Esophagus (tissue), 2 donors: Measurements from ENCODE around the gene SKI. TPM values are rescaled to one million over a fixed set of nuclear protein-coding genes. Genes with fewer than 3 reads are reported as not detected.

Experiments
- H3K27ac ChIP-seq, 2 donors: one replicate each; pipeline ENCODE4 v1.5.1; 2013; ENCODE audit warnings: low read depth in 2 of 2, mild to moderate bottlenecking in 2 of 2, inconsistent platforms in 1 of 2, low read length in 1 of 2, moderate library complexity in 1 of 2
- H3K27me3 ChIP-seq, 2 donors: one replicate each; pipeline ENCODE4 v1.6.1; 2013; ENCODE audit warnings: low read length in 2 of 2, control low read depth in 1 of 2, mild to moderate bottlenecking in 1 of 2; ENCODE audit not compliant: insufficient read depth in 2 of 2, control insufficient read depth in 1 of 2
- H3K36me3 ChIP-seq, 2 donors: one replicate each; pipeline ENCODE4 v1.6.1; 2013; ENCODE audit warnings: low read length in 1 of 2; ENCODE audit not compliant: control insufficient read depth in 2 of 2, insufficient read depth in 2 of 2
- H3K4me1 ChIP-seq, 2 donors: one replicate each; pipeline ENCODE4 v1.6.1; 2013; ENCODE audit warnings: low read length in 1 of 2; ENCODE audit not compliant: control insufficient read depth in 2 of 2, insufficient read depth in 2 of 2
- H3K4me3 ChIP-seq, 2 donors: one replicate each; pipeline ENCODE4 v1.5.1; 2013; ENCODE audit warnings: low read length in 2 of 2, mild to moderate bottlenecking in 2 of 2, low read depth in 1 of 2, moderate library complexity in 1 of 2
- H3K9me3 ChIP-seq, 2 donors: one replicate each; pipeline ENCODE4 v1.6.1; 2013; ENCODE audit warnings: mild to moderate bottlenecking in 2 of 2, low read depth in 1 of 2, low read length in 1 of 2, moderate library complexity in 1 of 2; ENCODE audit not compliant: control insufficient read depth in 2 of 2, insufficient read depth in 1 of 2
- WGBS, 2 donors: extraction: QIAGEN DNeasy Blood & Tissue Kit; methylation state at CpG; one replicate each; pipeline ENCODE4 v1.1.7; 2013; 5-methylcytosine and 5-hydroxymethylcytosine counted together
- polyA plus RNA-seq, 2 donors: library from polyadenylated mRNA; stranded (reverse); fragments of 200-250 nt; gene quantifications; one replicate each; pipeline ENCODE4 v1.2.3, GENCODE V29; 2013
- donor health status: healthy with polysubstance abuse.
- donor health status: Bipolar disorder and iron deficiency.

Gene SKI
- polyA plus RNA-seq, 2 donors: 11.5 to 12.8 TPM

- no peak overlapping the region for H3K27ac ChIP-seq
- H3K36me3 ChIP-seq: no peaks in the 10 kb centered on the region
- no peaks in the 10 kb centered on the region for H3K27me3 ChIP-seq
- 88% methylated on average over 15 of the region's 15 CpGs for WGBS, 2 donors
- no peak overlapping the region for H3K4me3 ChIP-seq
- no peaks in the 10 kb centered on the region for H3K9me3 ChIP-seq
- H3K4me1 ChIP-seq: peaks cover 20 to 26% of the 10 kb centered on the region in 2 donors
Observed at GRCh38 chr1:2286923-2287322, 58.8 kb downstream of the SKI start.

DNA sequence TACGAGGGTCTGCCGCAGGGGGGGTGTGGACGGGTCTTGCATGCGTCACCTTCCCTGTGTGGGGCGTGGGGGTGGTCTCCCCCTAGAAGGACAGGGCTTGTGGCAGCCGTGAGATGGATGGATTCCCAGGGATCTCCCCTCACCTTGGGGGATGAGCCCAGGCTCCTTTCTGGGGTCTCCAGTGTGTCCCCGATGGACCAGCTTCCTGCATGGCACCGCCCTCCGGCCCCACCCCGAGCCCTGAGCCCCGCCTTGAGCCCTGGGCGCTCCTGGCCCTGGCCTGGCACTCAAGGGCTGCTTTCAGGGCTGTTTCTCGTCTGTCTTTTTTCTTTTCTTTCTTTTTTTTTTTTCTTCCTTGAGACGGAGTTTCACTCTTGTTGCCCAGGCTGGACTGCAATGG lies 59.5 kb downstream of the SKI start:
- Histone ChIP-seq H3K36me3 (no peaks in the 10 kb centered on the region), H3K9me3 (no peaks in the 10 kb centered on the region), H3K4me1 (peaks cover 20 to 29% of the 10 kb centered on the region in 2 donors), H3K27me3 (no peaks in the 10 kb centered on the region), H3K4me3 (no peak overlapping the region), H3K27ac (no peak overlapping the region)
- WGBS, 2 donors: 91 to 93% methylated on average over 14 of the region's 14 CpGs

DNA sequence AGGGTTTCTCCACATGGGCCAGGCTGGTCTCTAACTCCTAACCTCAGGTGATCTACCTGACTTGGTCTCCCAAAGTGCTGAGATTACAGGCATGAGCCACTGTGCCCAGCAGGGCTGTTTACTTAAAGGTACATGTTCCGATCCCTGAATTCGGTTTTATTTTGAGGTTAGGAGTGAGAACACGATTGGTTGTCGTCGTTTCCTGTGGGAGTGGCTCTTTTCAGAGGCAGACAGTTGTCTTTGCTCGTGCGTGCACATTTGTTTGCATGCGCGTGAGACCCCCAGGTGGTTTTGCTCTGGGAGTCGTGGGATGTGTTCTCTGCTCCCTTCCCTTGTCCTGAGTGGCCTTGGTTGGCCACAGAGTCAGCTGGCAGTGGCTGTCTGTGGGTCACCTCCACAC lies 60.2 kb downstream of the SKI start:
- H3K4me3 ChIP-seq: no peak overlapping the region
- H3K9me3 ChIP-seq: no peaks in the 10 kb centered on the region
- no peaks in the 10 kb centered on the region for H3K27me3 ChIP-seq
- H3K4me1 ChIP-seq: peaks cover 20 to 30% of the 10 kb centered on the region in 2 donors
- no peaks in the 10 kb centered on the region for H3K36me3 ChIP-seq
- H3K27ac ChIP-seq: no peak overlapping the region
- 79 to 81% methylated on average over 10 of the region's 10 CpGs for WGBS, 2 donors

DNA sequence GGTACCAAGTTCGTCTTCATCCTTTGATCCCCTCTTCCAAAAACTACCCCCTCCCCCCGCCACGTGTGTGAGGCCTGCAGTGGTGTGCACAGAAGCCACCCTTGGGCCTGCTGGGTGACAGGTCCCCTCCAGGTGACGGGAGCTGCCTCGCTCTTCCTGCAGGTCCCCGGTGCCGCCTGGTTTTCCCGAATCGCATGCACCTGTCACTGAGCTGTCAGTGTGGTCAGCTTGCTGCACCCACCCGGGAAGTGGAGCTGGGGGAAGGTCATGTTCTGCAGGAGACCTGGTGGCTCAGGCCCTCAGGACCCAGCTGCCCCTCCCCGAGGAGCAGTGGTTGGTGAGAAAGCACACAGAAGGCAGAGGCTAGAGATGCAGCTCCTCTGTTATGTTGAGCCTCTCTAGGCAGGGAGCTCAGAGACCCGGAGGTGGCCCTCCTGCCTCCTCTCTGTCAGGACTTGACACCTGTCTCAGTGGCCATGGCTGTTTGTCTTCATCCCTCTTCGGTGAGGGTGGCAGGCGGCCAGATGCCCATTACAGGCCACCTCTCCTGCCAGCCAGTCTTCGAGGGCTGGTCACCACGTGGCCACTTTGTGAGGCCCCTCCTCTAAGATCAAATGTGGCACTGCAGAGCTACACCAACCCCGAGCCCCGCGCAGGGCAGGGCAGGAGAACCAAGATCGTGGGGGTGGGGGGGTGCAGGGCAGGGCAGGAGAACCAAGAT lies 60.9 kb downstream of the SKI start:
- H3K9me3 ChIP-seq: no peaks in the 10 kb centered on the region
- H3K4me1 ChIP-seq: peaks cover 16 to 30% of the 10 kb centered on the region in 2 donors
- no peak overlapping the region for H3K27ac ChIP-seq
- no peaks in the 10 kb centered on the region for H3K36me3 ChIP-seq
- WGBS, 2 donors: 81 to 82% methylated on average over 20 of the region's 20 CpGs
- H3K27me3 ChIP-seq: no peaks in the 10 kb centered on the region
- no peak overlapping the region for H3K4me3 ChIP-seq

GRCh38 chr1:2289607-2290006 lies 61.5 kb downstream of the SKI start:
- peak overlapping the region; percentile 67 to 71 for H3K27ac ChIP-seq
- peaks cover 17 to 33% of the 10 kb centered on the region in 2 donors for H3K4me1 ChIP-seq
- no peaks in the 10 kb centered on the region for H3K27me3 ChIP-seq
- peaks cover 0 to 2% of the 10 kb centered on the region in 2 donors for H3K36me3 ChIP-seq
- no peak overlapping the region for H3K4me3 ChIP-seq
- no peaks in the 10 kb centered on the region for H3K9me3 ChIP-seq
- 67 to 71% methylated on average over 9 of the region's 9 CpGs for WGBS, 2 donors

- no peak overlapping the region for H3K4me3 ChIP-seq
- H3K9me3 ChIP-seq: no peaks in the 10 kb centered on the region
- peaks cover 0 to 2% of the 10 kb centered on the region in 2 donors for H3K36me3 ChIP-seq
Observed at GRCh38 chr1:2290171-2290578, 62.1 kb downstream of the SKI start.

GRCh38 chr1:2290595-2291510 lies 62.7 kb downstream of the SKI start:
- 24 to 37% methylated on average over 41 of the region's 41 CpGs for WGBS, 2 donors
- Histone ChIP-seq H3K27me3 (no peaks in the 10 kb centered on the region), H3K27ac (peak overlapping the region; percentile 67 to 71), H3K36me3 (peaks cover 0 to 2% of the 10 kb centered on the region in 2 donors), H3K9me3 (no peaks in the 10 kb centered on the region), H3K4me3 (no peak overlapping the region), H3K4me1 (peaks cover 17 to 37% of the 10 kb centered on the region in 2 donors)

More at GRCh38 chr1:2290171-2290578, 62.1 kb downstream of the SKI start:
- WGBS, 2 donors: 33 to 51% methylated on average over 7 of the region's 7 CpGs
- Histone ChIP-seq H3K4me1 (peaks cover 17 to 33% of the 10 kb centered on the region in 2 donors), H3K27me3 (no peaks in the 10 kb centered on the region), H3K27ac (peak overlapping the region; percentile 67 to 71)

- Histone ChIP-seq H3K36me3 (peaks cover 0 to 2% of the 10 kb centered on the region in 2 donors), H3K4me3 (no peak overlapping the region), H3K27ac (peak overlapping the region in 1 of 2 donors; percentile 67), H3K9me3 (no peaks in the 10 kb centered on the region), H3K27me3 (no peaks in the 10 kb centered on the region), H3K4me1 (peaks cover 17 to 37% of the 10 kb centered on the region in 2 donors)
- WGBS, 2 donors: 46 to 56% methylated on average over 5 of the region's 5 CpGs
Observed at GRCh38 chr1:2291577-2291976, 63.5 kb downstream of the SKI start.

GRCh38 chr1:2292725-2293450 lies 64.8 kb downstream of the SKI start:
- H3K4me3 ChIP-seq: no peak overlapping the region
- no peaks in the 10 kb centered on the region for H3K27me3 ChIP-seq
- peaks cover 17 to 38% of the 10 kb centered on the region in 2 donors for H3K4me1 ChIP-seq
- WGBS, 2 donors: 88 to 91% methylated on average over 30 of the region's 30 CpGs
- H3K27ac ChIP-seq: peak overlapping the region in 1 of 2 donors; percentile 9
- peaks cover 0 to 6% of the 10 kb centered on the region in 2 donors for H3K36me3 ChIP-seq
- no peaks in the 10 kb centered on the region for H3K9me3 ChIP-seq
